Liver (tissue), 9 donors: Measurements from ENCODE around the gene SLIT3. TPM values are rescaled to one million over a fixed set of nuclear protein-coding genes. Genes with fewer than 3 reads are reported as not detected.

Experiments used
- DNase-seq: peaks from one replicate; pipeline ENCODE4 v3.0.0-alpha.2; 2017; ENCODE audit warnings: low spot score
- H3K27ac ChIP-seq, 2 donors: one replicate each; pipeline ENCODE4 v1.7.0; 2013; ENCODE audit warnings: inconsistent platforms in 2 of 2, low read length in 2 of 2, control low read depth in 1 of 2, low read depth in 1 of 2, mild to moderate bottlenecking in 1 of 2
- H3K27me3 ChIP-seq, 4 donors: one replicate each; pipeline versions ENCODE4 v1.6.1 to v1.7.0; 2013; ENCODE audit warnings: low read length in 3 of 4, inconsistent platforms in 1 of 4, mild to moderate bottlenecking in 1 of 4, moderate library complexity in 1 of 4; ENCODE audit not compliant: control insufficient read depth in 4 of 4, insufficient read depth in 4 of 4
- H3K36me3 ChIP-seq, 4 donors: one replicate each; pipeline versions ENCODE4 v1.6.1 to v1.7.0; 2013; ENCODE audit warnings: low read length in 3 of 4, mild to moderate bottlenecking in 3 of 4, low read depth in 1 of 4, moderate library complexity in 1 of 4; ENCODE audit not compliant: control insufficient read depth in 4 of 4, insufficient read depth in 3 of 4
- H3K4me1 ChIP-seq, 4 donors: one replicate each; pipeline versions ENCODE4 v1.6.1 to v1.7.0; 2013; ENCODE audit warnings: low read length in 3 of 4, mild to moderate bottlenecking in 3 of 4, moderate library complexity in 1 of 4; ENCODE audit not compliant: control insufficient read depth in 4 of 4, insufficient read depth in 4 of 4
- H3K4me3 ChIP-seq, 3 donors: one replicate each; pipeline versions ENCODE4 v1.6.1 to v1.7.0; 2013; ENCODE audit warnings: low read length in 3 of 3, control low read depth in 1 of 3, low read depth in 1 of 3, mild to moderate bottlenecking in 1 of 3
- H3K9ac ChIP-seq, 2 donors: one replicate each; pipeline ENCODE4 v1.7.0; 2013; ENCODE audit warnings: low read length in 2 of 2, mild to moderate bottlenecking in 2 of 2, moderate library complexity in 2 of 2, control low read depth in 1 of 2, low read depth in 1 of 2
- H3K9me3 ChIP-seq, 4 donors: one replicate each; pipeline versions ENCODE4 v1.6.1 to v1.7.0; 2013; ENCODE audit warnings: low read length in 3 of 4; ENCODE audit not compliant: control insufficient read depth in 4 of 4
- EGR1 ChIP-seq, 2 donors: IDR thresholded peaks; 2 replicates each; pipeline ENCODE4 v1.6.1; 2016 to 2018; ENCODE audit warnings: antibody characterized with exemption in 2 of 2, low read depth in 2 of 2
- FOXA1 ChIP-seq: IDR thresholded peaks from 2 replicates; pipeline ENCODE4 v1.6.1; 2016; ENCODE audit warnings: antibody characterized with exemption
- FOXA2 ChIP-seq: IDR thresholded peaks from 2 replicates; pipeline ENCODE4 v1.6.1; 2016; ENCODE audit warnings: antibody characterized with exemption
- GABPA ChIP-seq, 2 donors: IDR thresholded peaks in 1 of 2; conservative IDR thresholded peaks in 1 of 2; 2 replicates each; pipeline ENCODE4 v1.6.1; 2016; ENCODE audit warnings: antibody characterized with exemption in 2 of 2, mild to moderate bottlenecking in 1 of 2, moderate library complexity in 1 of 2
- HNF4A ChIP-seq, 2 donors: conservative IDR thresholded peaks; 2 replicates each; pipeline ENCODE4 v1.6.1; 2016; ENCODE audit warnings: antibody characterized with exemption in 2 of 2, mild to moderate bottlenecking in 2 of 2
- HNF4G ChIP-seq: IDR thresholded peaks from 2 replicates; pipeline ENCODE4 v1.6.1; 2016; ENCODE audit warnings: antibody characterized with exemption
- NR2F2 ChIP-seq: IDR thresholded peaks from 2 replicates; pipeline ENCODE4 v1.6.1; 2016; ENCODE audit warnings: antibody characterized with exemption
- RAD21 ChIP-seq, 2 donors: IDR thresholded peaks; 2 replicates each; pipeline ENCODE4 v1.6.1; 2016; ENCODE audit warnings: antibody characterized with exemption in 2 of 2, mild to moderate bottlenecking in 2 of 2
- RXRA ChIP-seq, 2 donors: IDR thresholded peaks; 2 replicates each; pipeline ENCODE4 v1.6.1; 2017 to 2018; ENCODE audit warnings: antibody characterized with exemption in 2 of 2, mild to moderate bottlenecking in 1 of 2
- TAF1 ChIP-seq: conservative IDR thresholded peaks from 2 replicates; pipeline ENCODE4 v1.6.1; 2016; ENCODE audit warnings: antibody characterized with exemption, mild to moderate bottlenecking
- WGBS: extraction: QIAGEN DNeasy Blood & Tissue Kit; methylation state at CpG from one replicate; pipeline ENCODE4 v1.1.7; 2013; 5-methylcytosine and 5-hydroxymethylcytosine counted together
- polyA plus RNA-seq, 2 donors: library from polyadenylated mRNA; stranded (reverse) in 1 of 2; unstranded in 1 of 2; fragments of 200-250 nt in 1 of 2; fragments of >200 nt in 1 of 2; fragmentation: Nextera tagmentation in 1 of 2; extraction: Ambion mirVana in 1 of 2; gene quantifications; one replicate each; pipeline versions ENCODE4 v1.2.1 to v1.2.3, GENCODE V29; 2013 to 2015
- total RNA-seq, 2 donors: library from RNA; depleted of rRNA; stranded (reverse); fragments of >200 nt; gene quantifications; one replicate each; pipeline ENCODE4 v1.2.3, GENCODE V29; 2014
- TF ChIP-seq, protein P1 (sequence below): IDR thresholded peaks from 2 replicates; pipeline ENCODE4 v1.6.1; 2016; ENCODE audit warnings: antibody characterized with exemption, mild to moderate bottlenecking
- TF ChIP-seq, protein P2 (sequence below): IDR thresholded peaks from 2 replicates; pipeline ENCODE4 v1.6.1; 2016; ENCODE audit warnings: antibody characterized with exemption
- TF ChIP-seq, protein P3 (sequence below): IDR thresholded peaks from 2 replicates; pipeline ENCODE4 v1.6.1; 2016; ENCODE audit warnings: antibody characterized with exemption
- donor health status: healthy.
- donor health status: healthy.
- donor health status: healthy.
- donor health status: healthy.
- donor health status: healthy.

SLIT3 gene
- total and polyA plus RNA-seq, 4 donors = 0.61 to 1.3 (median 0.91) TPM

DNA sequence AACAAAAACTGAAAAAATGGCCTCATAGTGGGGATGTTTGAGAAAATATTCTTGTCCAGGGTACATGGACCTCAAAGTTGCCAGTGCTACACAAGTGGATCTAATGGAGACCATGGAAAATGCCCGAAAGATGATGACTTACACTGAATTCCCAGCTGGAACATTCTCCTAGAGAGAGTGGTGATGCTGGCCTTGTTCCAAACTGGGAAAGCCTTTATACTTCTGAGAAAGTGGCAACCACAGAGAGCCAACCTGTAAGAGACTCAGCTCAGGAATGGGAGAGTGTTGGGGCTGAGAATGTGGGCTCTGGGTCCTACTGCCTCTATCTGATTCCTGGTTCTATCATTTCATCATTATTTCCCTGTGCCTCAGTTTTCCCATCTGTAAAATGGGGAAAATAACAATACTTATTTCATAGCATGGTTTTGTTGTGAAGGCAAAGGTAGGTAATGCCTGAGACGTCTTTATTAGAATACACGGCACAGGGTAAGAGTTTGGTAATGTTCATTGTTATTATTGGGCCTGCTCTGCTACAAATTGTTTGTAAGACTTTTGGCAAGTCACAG, 492.8 kb downstream of the SLIT3 start:
- no peak overlapping the region for H3K27ac ChIP-seq
- H3K4me3 ChIP-seq = no peak overlapping the region
- peaks cover 0 to 4% (median 0%) of the 10 kb centered on the region in 4 donors for H3K27me3 ChIP-seq
- H3K9me3 ChIP-seq = peaks cover 0 to 3% (median 0%) of the 10 kb centered on the region in 4 donors
- TF ChIP-seq, protein P1, sequence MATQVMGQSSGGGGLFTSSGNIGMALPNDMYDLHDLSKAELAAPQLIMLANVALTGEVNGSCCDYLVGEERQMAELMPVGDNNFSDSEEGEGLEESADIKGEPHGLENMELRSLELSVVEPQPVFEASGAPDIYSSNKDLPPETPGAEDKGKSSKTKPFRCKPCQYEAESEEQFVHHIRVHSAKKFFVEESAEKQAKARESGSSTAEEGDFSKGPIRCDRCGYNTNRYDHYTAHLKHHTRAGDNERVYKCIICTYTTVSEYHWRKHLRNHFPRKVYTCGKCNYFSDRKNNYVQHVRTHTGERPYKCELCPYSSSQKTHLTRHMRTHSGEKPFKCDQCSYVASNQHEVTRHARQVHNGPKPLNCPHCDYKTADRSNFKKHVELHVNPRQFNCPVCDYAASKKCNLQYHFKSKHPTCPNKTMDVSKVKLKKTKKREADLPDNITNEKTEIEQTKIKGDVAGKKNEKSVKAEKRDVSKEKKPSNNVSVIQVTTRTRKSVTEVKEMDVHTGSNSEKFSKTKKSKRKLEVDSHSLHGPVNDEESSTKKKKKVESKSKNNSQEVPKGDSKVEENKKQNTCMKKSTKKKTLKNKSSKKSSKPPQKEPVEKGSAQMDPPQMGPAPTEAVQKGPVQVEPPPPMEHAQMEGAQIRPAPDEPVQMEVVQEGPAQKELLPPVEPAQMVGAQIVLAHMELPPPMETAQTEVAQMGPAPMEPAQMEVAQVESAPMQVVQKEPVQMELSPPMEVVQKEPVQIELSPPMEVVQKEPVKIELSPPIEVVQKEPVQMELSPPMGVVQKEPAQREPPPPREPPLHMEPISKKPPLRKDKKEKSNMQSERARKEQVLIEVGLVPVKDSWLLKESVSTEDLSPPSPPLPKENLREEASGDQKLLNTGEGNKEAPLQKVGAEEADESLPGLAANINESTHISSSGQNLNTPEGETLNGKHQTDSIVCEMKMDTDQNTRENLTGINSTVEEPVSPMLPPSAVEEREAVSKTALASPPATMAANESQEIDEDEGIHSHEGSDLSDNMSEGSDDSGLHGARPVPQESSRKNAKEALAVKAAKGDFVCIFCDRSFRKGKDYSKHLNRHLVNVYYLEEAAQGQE = no peak
- no peak for TF ChIP-seq NR2F2
- TF ChIP-seq EGR1 (IDR thresholded peaks at IDR 0.05; ENCODE audit: low read depth in 2 of 2) = no peak
- TF ChIP-seq HNF4A (conservative IDR thresholded peaks at IDR 0.05) = no peak
- TF ChIP-seq TAF1 = no peak
- TF ChIP-seq GABPA (IDR thresholded peaks at IDR 0.05 in 1 of 2, conservative IDR thresholded peaks at IDR 0.05 in 1 of 2) = no peak
- no peak for TF ChIP-seq FOXA2
- H3K9ac ChIP-seq = no peak overlapping the region
- 62% methylated on average over 3 of the region's 3 CpGs for WGBS
- no peaks in the 10 kb centered on the region for H3K4me1 ChIP-seq
- DNase-seq = no peak
- H3K36me3 ChIP-seq = no peaks in the 10 kb centered on the region

DNA sequence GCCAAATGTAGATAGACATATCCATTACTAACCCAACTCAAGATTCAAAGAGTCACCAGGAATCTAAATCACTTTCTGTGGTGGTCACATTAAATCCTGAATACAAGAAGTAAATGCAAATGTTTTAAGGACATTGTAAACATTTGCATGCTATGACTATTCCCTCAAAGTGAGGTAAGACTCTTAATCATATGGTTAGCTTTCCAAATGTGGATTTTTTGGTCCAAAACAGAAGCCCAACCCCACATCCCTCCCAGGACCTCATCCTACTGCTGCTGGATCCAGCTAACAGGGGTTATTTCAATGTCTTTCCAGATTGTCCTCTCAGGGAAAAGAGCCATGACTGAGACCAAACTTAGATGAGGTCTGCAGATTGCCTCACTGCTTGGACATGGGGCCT, 493.7 kb downstream of the SLIT3 start:
- Histone ChIP-seq H3K36me3 (no peaks in the 10 kb centered on the region), H3K9ac (no peak overlapping the region), H3K9me3 (peaks cover 0 to 3% (median 0%) of the 10 kb centered on the region in 4 donors), H3K27me3 (peaks cover 0 to 4% (median 0%) of the 10 kb centered on the region in 4 donors), H3K4me3 (no peak overlapping the region), H3K27ac (no peak overlapping the region), H3K4me1 (no peaks in the 10 kb centered on the region)
- no peak for DNase-seq
- TF ChIP-seq TAF1 (no peak), FOXA1 (no peak), HNF4G (no peak), RXRA (IDR thresholded peaks at IDR 0.05) (no peak), GABPA (IDR thresholded peaks at IDR 0.05 in 1 of 2, conservative IDR thresholded peaks at IDR 0.05 in 1 of 2) (no peak), RAD21 (IDR thresholded peaks at IDR 0.05) (no peak), NR2F2 (no peak)
- TF ChIP-seq, protein P1 = no peak
- TF ChIP-seq, protein P2, sequence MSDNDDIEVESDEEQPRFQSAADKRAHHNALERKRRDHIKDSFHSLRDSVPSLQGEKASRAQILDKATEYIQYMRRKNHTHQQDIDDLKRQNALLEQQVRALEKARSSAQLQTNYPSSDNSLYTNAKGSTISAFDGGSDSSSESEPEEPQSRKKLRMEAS = no peak
- TF ChIP-seq, protein P3, sequence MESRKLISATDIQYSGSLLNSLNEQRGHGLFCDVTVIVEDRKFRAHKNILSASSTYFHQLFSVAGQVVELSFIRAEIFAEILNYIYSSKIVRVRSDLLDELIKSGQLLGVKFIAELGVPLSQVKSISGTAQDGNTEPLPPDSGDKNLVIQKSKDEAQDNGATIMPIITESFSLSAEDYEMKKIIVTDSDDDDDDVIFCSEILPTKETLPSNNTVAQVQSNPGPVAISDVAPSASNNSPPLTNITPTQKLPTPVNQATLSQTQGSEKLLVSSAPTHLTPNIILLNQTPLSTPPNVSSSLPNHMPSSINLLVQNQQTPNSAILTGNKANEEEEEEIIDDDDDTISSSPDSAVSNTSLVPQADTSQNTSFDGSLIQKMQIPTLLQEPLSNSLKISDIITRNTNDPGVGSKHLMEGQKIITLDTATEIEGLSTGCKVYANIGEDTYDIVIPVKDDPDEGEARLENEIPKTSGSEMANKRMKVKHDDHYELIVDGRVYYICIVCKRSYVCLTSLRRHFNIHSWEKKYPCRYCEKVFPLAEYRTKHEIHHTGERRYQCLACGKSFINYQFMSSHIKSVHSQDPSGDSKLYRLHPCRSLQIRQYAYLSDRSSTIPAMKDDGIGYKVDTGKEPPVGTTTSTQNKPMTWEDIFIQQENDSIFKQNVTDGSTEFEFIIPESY = no peak
